GM18909 (cell line): ENCODE data around the gene HAPSTR1.

ENCODE experiments used
- ATAC-seq: cut with Tn5 transposase; IDR thresholded peaks from one replicate; pipeline ENCODE4 v1.9.1; 2021; ENCODE audit warnings: mild to moderate bottlenecking; ENCODE audit not compliant: unreplicated experiment, poor library complexity

HAPSTR1 gene

GRCh38 chr16:9095171-9095570, 3.7 kb downstream of the HAPSTR1 start:
- ATAC-seq = no peak

GRCh38 chr16:9095656-9096397, 4.4 kb downstream of the HAPSTR1 start:
- no peak for ATAC-seq

- no peak for ATAC-seq
Observed at GRCh38 chr16:9096416-9096952, 5.0 kb downstream of the HAPSTR1 start.

DNA sequence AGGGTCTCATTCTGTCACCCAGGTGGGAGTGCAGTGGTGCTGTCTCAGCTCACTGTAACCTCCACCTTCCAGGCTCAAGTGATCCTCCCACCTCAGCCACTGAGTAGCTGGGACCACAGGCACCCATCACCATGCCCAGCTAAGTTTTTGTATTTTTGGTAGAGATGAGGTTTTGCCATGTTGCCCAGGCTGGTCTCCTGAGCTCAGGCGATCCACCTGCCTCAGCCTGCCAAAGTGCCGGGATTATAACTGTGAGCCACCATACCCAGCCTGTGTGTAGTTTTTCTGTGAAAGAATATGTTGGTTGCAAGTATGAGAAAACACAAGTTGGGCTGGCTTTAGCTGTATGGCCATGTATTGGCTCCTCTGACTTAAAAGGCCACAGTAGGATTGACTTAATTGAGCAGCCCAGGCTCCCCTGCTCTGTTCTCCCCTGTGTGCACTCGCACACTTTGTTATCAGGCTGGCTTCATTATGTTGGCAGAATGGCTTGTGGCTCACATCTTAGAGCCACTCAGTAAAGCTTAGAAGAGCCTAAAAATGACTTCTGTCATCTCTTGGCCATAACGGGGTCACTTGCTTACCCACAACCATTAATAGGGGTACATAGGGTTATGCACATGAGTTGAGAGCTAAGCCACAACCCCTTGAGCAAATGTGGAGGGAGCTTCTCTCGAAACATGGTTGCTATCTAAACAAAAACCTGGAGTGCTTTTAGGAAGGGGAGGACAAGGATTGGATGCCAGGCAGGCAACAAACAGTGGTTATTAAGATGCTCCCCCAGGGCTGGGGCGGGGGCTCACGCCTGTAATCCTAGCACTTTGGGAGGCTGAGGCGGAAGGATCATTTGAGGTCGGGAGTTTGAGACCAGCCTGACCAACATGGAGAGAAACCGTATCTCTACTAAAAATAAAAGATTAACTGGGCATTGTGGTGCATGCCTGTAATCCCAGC, 6.1 kb downstream of the HAPSTR1 start:
- ATAC-seq = no peak

DNA sequence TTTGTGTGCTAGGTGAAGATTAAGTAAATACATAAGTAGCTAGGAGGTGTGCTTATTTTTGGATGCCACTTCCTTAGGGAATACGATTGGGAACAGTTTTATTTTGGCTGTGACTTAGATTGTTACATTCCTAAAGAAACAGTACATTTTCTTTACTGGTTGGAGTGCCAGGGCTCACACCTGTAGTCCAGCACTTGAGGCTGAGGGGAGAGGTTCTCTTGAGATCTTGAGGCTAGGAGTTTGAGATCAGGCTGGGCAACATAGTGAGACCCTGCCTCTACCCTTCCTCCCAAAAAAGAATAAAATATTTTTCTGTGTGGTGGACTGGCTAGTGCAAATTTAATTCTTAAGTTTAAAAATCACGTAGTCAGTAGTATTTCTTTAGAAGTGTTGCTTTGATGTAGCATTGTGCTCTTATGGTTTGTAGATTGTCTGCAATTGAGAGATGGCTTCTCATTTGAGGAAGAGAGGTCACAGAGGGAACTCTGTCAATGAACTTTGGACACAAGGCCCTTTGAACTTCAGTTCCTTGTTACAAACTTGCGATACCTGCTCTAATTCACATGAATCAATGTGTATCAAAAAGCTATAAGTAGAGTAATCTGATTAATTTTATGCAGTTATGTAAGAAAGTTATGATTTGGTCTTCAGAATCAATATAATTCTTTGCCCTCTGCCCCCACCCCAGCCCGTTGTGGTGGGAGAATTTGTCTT, 7.1 kb downstream of the HAPSTR1 start:
- ATAC-seq = no peak

GRCh38 chr16:9099131-9099625, 7.7 kb downstream of the HAPSTR1 start:
- ATAC-seq = peak; percentile 41

GRCh38 chr16:9102379-9102778, 10.9 kb downstream of the HAPSTR1 start:
- ATAC-seq = no peak

GRCh38 chr16:9102943-9103342, 11.5 kb downstream of the HAPSTR1 start:
- ATAC-seq = no peak

DNA sequence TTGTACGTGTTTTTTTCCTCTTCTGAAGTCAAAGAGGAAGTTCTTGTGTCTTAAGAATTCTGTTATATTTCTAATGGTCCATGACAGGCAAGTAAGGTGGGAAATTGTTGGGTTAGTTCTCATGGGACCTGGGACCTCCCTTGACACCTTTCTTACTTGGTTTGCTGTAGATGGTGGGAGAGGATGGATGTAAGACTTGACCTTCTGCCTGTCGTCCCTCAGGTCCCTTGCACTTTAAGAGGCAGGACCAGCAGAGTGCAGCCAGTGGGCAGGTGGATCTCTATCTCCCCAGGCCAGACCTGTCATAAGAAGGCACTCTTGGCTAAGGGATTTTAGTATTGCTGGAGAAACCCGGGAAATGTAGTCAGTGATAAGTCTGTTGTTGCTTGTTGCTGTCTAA, 12.1 kb downstream of the HAPSTR1 start:
- ATAC-seq = no peak

DNA sequence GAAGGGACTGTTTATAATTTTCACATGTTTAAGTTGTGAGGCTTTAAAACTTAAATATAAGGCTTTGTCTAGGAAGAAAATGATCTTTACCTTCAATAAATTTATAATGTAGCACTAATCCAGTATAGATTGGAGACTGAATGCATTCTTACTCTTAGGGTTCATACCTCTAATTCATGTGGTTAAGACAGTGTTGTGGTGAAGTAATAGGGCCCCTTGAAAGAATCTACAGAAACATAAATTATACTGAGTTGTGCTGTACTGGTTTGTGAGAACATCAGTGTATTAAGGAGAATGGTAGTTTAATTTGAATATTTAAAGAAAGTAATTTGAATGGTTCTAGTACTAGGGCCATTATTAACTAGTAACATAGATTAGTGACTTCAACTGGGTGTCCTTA, 13.7 kb downstream of the HAPSTR1 start:
- no peak for ATAC-seq

DNA sequence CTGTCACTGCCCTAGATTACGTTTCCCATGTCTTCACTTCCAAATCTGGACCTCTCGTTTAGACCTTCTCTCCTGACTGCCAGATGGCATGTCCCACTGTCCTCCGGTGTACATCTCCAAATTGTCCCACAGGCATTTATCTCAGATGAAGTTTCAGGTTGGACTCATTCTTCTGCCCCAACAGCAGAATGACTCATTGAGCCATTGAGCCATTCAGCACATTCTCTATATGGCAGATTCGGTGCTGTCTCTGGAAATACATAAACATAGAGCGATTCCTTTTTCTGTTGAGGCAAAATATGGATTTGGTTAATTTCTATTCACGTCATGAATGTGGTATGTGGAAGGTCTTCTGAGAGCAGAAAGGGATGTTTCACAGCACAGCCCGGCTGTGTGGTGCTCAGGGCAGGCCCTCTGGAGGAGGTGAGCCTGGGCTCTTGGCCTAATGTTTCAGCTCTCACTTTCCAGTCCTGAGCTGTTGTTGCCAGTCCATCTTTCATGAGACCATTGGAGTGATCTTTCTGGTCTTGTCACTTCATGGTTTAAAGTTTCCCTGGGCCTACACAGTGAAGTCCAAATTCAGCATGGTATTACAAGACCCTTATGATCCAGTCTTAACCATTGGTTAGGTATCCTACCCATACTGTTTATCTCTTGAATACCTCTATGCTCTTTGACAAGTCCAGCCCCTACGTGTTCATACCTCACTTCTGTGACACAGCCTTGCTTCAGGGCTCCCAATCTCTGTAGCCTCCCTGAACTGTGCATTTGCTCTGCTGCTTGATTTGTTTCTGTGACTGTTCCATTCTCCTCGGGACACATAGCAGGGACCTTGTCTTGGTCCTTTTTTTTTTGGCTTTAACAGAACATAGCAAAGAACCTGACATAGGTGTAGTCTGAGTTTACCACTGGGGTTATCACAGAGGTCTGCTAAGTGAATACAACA, 15.9 kb downstream of the HAPSTR1 start:
- no peak for ATAC-seq

GRCh38 chr16:9109255-9109654, 17.8 kb downstream of the HAPSTR1 start:
- ATAC-seq = no peak

DNA sequence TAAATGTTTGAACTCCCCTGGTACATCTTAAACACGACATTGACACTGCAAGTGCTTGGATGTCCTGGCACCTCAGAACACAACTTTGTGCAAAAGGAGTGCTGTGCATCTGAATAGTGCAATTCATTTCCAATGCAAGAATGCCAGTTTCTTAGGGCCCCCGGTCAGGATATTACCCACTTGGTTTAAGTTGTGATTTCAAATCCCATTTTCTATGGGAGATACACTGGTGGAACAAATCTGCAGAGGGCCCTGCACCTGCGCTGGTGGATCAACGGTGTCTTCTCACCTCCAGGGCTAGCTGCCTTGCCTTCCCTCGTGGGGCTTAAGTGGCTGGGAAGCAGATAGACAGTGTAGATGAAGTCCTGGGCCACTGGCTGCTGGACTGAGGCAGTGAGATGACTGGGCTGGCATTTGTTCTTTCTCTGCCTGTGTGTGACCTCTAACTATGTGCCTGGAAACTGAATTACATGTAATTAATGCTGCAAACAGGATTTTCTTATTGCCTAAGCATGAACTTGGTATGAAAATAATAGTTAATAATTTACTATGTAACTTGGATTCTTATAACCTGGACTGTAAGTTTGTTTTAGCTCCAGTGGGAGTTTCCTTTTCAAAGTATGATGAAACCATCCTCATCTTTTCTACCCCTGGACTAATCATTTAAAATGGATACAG, 20.9 kb downstream of the HAPSTR1 start:
- no peak for ATAC-seq

DNA sequence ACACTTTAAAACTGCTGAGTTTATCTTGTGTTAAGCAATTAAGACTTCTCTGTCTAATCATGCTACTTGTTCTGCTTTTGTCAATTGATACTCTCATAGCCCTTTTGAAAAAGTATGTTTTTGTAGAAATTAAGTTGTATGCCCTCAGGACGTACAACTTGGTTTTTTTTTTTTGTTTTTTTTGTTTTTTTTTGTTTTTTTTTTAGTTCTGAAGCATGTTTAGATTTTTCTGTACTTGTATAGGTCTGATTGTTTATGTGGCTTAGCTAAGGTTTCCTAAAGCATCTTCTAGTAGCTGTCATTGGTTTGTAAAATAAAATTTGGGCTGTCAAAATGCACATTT, 21.4 kb downstream of the HAPSTR1 start:
- ATAC-seq = no peak

DNA sequence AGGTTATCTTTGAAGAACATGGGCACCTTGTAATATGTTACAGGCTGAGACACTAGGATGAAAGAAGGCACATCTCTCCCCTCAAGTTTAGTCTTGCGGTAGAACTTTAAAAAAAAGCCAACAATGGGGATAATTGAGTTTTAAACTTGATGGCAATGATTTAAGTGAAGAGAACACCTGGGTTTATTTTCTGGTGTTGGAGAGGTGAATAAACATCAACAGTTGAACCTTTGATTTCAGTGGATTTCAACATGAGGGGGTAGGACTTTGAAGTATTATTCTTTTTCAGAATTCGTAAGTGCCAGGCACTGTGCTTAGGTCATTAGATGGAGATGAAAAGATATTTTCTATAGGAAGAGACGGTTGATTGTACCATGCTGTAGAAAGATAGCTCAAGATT, 22.3 kb downstream of the HAPSTR1 start:
- ATAC-seq = no peak

- no peak for ATAC-seq
Observed at GRCh38 chr16:9114112-9114511, 22.7 kb downstream of the HAPSTR1 start.

GRCh38 chr16:9114842-9115241, 23.4 kb downstream of the HAPSTR1 start:
- ATAC-seq = no peak

GRCh38 chr16:9115277-9115676, 23.8 kb downstream of the HAPSTR1 start:
- ATAC-seq = no peak

GRCh38 chr16:9116141-9116540, 24.7 kb downstream of the HAPSTR1 start:
- ATAC-seq = no peak
